ENCODE data around the gene ASCC3.

Gene ASCC3

GRCh38 chr6:100719883-100720682 is 161.0 kb downstream of the ASCC3 start:
- DNase-seq = no peak

GRCh38 chr6:100712997-100713396 is 168.1 kb downstream of the ASCC3 start:
- DNase-seq = no peak

DNA sequence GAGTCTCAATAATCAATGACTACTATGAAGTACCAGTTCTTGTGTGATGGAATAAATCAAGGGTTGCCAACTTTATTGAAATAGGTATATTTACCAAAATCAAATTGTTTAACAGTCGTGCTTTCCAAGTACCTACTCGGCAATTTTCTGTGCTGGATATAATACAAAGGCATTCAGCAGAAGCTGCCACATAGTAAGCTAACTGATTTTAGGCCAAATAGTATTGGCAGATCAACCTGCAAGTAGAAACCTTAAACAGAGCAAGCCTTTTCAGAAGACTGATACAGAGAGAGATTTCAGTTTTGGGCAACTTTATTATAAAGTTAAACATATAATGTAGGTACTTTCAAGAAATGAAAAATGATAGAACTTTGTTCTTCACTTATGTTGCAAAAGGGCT is 174.6 kb downstream of the ASCC3 start:
- DNase-seq = no peak

DNA sequence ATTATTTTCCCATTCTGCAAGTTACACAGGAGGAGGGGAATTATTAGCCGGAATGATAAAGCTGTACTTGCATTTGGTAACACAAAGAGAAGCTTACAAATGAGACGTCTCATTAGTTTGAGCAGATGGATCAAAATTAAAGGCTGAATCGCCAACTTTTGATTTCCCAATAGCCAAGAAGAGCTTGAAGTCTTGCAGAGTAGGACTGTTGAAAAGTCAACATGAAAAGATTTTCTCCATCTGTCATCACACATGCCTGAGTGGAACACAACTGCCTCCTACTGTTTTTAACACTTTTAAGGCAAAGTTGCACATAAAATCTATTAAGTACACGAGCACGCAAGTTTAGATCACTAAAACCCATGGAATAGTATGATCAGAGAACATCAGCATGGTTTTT is 176.2 kb downstream of the ASCC3 start:
- no peak for DNase-seq

DNA sequence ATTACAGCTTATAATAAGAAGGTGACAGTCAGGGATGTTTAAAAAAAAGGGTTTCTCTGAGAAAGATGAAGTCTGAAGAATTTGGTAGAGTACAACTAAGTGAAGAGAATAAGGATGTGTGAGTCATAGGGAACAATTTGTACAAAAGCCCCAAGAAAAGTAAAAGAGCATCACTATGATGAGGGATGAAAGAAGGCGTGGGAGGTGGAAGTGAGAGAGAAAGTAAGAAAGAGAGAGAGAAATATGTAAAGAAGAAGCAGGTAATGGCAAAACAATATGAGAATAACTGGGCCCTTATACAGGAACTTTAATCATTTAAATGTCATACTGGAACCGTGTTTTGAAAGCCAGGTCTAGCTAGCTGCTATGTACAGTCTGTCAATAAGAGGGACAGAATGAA is 179.4 kb downstream of the ASCC3 start:
- DNase-seq = no peak

- no peak for DNase-seq
These were observed 181.1 kb downstream of the ASCC3 start for GRCh38 chr6:100700009-100700408.

GRCh38 chr6:100695445-100695844 is 185.7 kb downstream of the ASCC3 start:
- no peak for DNase-seq

DNA sequence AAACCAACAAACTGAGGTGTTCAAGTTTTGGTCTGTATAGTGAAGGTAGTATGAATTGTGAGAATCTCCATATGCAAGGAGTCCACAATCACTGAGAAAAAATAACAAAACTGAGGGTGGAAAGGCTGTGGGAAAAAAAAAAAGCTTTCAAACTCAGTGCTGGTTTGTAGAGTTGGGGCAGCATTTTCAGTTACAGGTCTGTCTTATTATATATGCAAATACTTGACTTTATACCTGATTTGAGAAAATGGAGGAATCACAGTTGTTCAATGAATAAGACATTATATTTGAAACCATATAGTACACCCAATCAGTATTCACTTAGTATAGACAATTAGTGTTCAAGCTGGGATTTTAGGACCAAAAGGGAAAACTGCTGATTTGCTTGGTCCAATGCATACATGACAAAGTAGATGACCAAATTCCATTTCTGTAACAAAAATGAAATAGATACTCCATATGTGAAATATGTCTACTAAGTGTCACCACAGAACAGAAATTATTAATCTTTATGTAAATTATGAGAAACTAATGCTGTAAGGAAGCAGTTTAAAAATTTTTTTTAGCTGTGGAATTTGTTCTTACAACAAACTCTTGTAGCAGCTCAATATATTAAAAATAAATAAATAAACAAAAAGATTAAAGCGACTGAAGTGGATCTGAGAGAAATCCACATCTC is 187.7 kb downstream of the ASCC3 start:
- no peak for DNase-seq

- DNase-seq = no peak
These were observed 189.2 kb downstream of the ASCC3 start for GRCh38 chr6:100691972-100692371.

- DNase-seq = no peak
These were observed 194.9 kb downstream of the ASCC3 start for GRCh38 chr6:100686216-100686615.

- DNase-seq = no peak
These were observed 195.4 kb downstream of the ASCC3 start for GRCh38 chr6:100685747-100686146.

DNA sequence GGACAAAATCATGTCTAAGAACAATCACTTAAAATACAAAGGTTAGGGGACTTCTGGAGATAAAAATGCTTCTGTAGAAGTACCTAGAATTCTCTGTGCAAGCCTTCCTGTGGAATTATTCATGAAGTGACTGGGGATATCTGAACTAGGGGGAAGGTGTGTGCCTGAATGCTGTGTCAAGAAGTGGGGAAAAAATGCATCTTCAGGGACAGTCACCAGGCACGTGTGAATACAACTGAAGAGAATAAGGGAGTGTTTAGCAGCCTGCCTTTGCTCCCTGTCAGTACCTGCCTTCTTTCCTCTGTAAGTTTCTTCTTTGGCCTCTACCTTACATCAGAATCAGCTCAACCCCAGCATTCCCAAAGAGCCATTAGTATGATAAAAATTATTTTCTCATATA is 201.0 kb downstream of the ASCC3 start:
- no peak for DNase-seq

DNA sequence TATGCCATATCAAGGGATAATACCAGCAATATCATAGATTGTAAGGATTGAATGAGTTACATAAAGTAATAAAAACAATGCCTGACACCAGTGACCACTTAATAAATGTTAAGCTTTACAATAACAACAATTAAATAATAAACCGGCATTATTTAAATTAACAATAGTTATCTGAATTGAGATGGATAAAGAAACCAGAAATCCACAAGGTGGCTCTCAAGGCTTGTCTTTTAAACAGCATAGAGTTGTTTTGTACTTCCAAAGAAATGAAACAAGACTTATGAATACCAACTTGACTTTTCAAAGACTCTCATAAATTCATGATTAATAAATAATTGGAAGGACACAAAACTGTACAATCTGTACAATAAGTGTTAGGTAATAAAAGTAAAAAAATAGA is 203.1 kb downstream of the ASCC3 start:
- no peak for DNase-seq

DNA sequence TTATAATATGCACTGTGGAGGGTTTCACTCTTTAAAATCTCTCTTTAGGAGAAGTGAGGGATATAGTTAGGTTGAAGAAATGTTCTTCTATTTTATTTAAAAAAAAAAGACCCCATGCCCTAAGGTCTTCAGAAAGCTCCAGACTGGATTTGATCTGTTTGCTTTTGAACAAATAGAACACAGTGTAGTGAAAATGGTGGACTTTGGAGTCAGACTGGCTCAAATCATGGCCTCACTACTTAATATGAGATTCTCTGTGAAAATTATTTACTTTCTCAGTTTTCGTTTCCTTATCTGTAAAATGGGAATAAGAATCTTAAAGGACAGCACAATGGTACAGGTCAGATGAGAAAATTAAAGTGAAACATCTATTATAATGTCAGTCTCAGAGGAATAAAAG is 203.9 kb downstream of the ASCC3 start:
- no peak for DNase-seq

GRCh38 chr6:100673641-100674040 is 207.5 kb downstream of the ASCC3 start:
- DNase-seq = no peak

GRCh38 chr6:100671740-100672139 is 209.4 kb downstream of the ASCC3 start:
- DNase-seq = no peak

DNA sequence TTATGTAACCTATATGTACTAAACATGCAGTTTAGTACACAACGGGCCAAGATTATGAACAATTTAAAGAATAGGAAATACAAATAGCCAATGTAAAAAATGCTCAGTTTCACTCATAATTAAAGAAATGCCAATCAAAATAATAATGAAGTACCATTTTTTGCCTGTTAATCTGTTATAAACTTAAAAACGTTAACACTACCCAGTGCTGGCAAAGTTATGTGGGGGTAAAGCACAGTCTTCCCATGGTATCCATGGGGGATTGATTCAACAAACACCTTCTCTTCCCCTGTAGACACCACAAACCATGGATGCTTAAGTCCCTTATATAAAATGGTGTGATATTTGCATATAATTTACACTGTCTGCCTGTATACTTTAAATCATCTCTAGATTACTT is 211.1 kb downstream of the ASCC3 start:
- no peak for DNase-seq

DNA sequence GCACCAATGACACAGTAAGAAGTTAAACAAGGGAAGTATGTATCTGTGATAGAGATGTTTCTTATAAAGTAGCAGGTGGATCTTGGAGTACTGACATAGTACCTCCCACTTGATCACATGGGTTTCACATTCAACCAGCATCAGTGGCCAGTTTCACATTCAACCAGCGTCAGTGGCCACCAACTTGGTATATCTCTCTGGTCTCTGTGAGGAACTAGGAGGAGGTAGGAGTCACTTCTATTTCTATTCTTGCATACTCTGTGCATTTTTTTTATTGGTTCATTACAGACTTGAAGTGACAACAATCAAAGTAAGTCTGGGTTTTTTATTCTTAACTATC is 216.1 kb downstream of the ASCC3 start:
- DNase-seq = peak; percentile 3

- DNase-seq = no peak
These were observed 216.7 kb downstream of the ASCC3 start for GRCh38 chr6:100664274-100665040.

DNA sequence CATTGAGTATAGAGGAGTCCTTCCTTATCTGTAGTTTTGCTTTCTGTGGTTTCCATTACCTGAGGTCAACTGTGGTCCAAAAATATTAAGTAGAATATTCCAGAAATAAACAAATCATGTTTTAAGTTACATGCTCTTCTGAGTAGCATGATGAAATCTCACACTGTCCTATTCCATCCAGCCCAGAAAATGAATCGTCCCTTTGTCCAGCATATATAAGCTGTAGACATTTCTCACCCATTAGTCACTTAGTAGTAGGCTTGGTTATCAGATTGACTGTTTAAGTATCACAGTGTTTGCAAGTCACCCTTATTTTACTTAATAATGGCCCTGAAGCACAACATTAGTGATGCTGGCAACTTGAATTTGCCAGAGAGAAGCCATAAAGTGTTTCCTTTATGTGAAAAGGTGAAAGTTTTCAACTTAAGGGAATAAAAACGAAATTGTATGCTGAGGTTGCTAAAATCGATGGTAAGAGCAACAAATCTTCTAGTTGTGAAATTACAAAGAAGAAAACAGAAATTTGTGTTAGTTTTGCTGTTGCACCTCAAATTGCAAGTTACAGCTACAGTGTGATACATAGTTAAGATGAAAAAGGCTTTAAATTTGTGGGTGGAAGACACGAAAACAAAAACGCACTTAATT is 217.8 kb downstream of the ASCC3 start:
- no peak for DNase-seq

DNA sequence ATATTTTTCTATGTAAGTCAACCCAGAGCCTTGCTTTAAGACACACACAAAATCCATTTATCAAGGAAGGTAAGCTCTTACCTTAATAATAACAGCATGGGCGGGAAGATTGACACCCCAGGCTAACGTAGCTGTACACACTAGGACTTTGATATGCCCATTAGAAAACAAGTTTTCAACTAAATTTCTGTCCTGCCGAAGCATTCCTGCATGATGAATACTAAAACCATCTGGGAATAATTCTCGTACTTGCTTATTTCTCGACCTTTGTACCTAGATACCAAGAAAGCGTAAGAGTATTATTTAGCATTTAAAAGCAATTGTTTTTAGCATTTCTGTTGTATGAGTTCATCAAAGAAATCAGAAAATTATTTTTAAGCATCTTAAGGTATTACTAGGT is 218.9 kb downstream of the ASCC3 start:
- no peak for DNase-seq

DNA sequence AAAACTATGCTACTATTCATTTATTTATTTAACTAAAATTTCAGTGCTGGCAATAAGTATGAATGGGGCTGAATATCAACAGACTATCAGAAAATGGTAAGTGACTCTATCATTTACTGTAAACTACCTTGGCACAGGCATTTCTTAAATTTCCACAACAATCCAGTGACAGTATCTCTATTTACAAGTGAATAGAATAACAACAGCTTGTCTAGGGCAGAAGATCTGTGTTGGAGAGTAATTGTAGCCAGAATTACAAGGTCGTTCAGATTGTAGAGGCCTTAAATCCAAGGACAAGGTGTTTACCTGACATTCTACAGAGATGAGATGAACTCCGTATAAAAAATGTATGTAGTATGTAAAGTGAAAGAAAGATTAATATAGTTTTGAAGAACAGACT is 222.6 kb downstream of the ASCC3 start:
- no peak for DNase-seq

GRCh38 chr6:100657678-100658330 is 223.3 kb downstream of the ASCC3 start:
- DNase-seq = no peak

Data from activated naive CD4-positive, alpha-beta T cell treated with Interleukin-2 at 50 U/mL for 16 hours (primary cell).